GM12874 (cell line): ENCODE measurements around the gene SGSM1.

Source experiments
- TF ChIP-seq, protein P1 (sequence below): IDR thresholded peaks from 2 replicates; pipeline ENCODE4 v1.5.1; 2011; ENCODE audit warnings: low read depth, mild to moderate bottlenecking, control low read depth, low read length, moderate library complexity; ENCODE audit not compliant: insufficient read depth

Gene SGSM1

DNA sequence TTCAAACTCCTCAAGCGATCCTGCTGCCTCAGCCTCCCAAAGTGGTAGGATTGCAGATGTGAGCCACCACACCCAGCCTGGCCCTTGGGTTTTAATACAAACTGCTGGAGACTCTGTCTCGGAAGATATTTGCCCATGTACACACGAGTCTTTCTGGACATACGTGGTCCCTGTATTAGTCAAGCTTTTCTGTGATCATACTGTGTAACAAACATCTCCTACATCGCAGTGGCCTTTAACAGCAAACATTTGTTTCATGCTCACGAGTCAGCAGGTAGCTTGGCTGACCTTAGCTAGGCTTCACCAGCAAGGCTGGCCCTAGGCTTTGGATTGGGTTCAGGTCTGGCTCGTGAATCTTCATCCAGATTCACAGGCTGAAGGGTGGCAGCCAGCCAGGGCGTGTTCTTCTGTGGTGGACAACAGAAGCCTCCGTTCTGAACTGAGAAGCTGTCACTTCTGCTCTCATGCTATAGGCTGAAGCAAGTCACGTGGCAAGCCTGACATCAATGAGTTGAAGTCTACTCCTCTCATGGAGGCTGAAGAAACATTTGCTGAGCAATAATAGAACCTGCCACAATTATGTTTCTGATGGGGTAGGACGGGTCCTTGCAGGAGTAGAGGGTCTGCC is 155.3 kb downstream of the SGSM1 start:
- TF ChIP-seq, protein P1, sequence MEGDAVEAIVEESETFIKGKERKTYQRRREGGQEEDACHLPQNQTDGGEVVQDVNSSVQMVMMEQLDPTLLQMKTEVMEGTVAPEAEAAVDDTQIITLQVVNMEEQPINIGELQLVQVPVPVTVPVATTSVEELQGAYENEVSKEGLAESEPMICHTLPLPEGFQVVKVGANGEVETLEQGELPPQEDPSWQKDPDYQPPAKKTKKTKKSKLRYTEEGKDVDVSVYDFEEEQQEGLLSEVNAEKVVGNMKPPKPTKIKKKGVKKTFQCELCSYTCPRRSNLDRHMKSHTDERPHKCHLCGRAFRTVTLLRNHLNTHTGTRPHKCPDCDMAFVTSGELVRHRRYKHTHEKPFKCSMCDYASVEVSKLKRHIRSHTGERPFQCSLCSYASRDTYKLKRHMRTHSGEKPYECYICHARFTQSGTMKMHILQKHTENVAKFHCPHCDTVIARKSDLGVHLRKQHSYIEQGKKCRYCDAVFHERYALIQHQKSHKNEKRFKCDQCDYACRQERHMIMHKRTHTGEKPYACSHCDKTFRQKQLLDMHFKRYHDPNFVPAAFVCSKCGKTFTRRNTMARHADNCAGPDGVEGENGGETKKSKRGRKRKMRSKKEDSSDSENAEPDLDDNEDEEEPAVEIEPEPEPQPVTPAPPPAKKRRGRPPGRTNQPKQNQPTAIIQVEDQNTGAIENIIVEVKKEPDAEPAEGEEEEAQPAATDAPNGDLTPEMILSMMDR = no peak

DNA sequence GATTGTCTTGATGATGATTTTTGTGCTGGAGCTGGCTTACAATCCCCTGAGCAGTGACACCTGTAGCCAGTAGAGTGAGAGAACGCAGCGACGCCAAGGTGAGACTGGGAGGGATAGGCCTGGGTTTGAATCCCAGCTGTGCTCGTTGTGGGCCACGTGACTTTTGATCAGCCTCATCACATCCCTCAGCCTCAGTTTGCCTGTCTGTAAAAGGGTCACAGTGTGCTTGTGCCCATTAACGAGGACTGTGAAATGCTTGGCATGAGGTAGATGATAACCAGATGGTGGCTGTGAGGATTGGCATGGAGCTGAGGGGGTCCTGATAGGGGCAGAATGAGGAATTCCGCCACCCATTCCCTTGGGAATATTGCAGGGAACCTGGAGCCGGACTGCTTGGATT is 156.1 kb downstream of the SGSM1 start:
- TF ChIP-seq, protein P1 = no peak

DNA sequence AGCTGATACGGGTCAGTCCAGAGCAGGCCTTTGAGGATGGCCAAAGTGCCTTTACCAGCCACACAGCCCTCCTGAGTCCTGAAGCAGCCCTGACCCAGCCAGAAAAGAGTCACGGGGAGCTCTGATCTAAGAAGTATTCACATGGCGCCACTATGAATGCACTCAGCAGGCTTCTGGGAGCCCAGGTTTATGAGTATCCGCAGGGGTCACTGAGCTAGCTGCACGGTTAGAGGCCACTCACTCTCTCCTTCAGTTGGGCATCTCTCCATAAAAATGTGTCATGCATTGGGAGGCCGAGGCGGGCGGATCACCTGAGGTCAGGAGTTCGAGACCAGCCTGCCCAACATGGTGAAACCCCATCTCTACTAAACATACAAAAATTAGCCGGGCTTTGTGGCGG is 156.8 kb downstream of the SGSM1 start:
- TF ChIP-seq, protein P1 = no peak

DNA sequence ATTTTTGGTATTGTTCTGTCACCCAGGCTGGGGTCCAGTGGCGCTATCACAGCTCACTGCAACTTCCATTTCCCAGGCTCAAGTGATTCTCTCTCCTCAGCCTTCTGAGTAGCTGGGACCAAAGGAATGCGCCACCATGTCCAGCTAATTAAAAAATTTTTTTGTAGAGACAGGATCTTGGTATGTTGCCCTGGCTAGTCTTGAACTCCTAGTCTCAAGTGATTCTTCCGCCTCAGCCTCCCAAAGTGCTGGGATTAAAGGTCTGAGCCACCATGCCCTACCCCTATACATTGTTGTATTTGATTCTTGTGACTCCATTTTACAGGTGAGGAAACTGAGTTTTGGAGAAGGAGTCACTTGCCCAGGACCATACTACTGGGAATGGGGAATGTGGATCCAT is 158.4 kb downstream of the SGSM1 start:
- TF ChIP-seq, protein P1 = no peak

DNA sequence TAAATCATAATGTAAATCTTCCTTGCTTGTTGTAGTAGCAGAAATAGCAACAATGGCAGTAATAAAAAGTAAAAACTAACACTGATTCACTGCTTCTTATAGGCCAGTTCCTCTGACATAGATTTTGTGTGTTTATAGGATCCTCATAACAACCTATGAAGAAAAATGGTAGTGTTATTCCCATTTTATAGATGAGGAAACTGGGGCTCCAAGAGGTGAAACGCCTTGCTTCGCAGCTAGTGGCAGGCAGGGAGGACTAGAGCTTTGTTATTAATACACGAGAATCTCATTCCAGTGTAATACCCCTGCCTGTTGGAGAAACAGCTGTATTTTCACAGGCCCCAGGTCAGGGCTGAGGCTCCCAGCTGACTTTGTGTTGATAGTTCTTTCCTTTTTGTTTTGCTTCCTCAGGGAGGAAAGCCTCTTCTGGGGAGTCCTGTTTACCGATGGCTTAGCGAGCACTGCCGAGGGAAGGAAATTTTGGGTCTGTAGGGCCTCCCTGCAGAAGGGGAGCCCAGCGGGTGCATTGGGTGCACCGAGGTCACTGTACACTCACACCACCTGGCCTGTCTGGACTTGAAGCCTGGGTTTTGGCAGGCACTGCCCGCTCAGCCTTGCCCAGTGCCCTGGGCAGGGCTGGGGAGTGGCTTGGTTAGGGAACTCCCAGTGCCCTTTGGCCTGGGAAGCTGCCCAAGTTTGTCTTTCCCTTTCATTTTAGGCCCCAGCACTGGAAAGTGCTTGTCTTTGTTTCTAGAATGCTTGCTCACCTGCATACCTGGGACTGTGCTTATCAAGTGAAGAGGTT is 160.0 kb downstream of the SGSM1 start:
- TF ChIP-seq, protein P1 = no peak

DNA sequence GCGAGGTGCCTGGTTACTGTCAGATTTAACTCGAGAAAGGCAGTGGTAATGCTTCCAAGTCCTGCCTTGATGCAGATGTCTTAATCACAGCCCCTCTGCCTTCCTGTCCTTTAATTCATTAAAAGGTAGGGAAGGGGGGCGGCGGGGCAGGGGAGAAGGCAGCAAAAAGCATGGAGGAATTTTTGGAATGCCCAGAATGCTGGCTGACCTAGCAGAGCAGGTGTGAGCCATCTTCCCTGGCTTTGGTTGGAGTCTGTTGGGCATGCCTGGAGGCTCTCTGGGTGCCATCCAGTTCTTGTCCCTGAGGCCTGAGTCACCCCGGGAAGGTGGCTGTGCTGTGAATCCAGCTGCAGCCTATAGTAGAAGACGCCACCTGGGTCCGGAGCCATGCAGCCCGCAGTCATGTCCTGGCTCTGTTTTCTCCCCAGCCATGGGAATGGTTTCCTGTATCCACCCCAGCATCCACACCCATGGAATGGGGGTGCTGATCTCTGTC is 162.1 kb downstream of the SGSM1 start:
- TF ChIP-seq, protein P1 = no peak

DNA sequence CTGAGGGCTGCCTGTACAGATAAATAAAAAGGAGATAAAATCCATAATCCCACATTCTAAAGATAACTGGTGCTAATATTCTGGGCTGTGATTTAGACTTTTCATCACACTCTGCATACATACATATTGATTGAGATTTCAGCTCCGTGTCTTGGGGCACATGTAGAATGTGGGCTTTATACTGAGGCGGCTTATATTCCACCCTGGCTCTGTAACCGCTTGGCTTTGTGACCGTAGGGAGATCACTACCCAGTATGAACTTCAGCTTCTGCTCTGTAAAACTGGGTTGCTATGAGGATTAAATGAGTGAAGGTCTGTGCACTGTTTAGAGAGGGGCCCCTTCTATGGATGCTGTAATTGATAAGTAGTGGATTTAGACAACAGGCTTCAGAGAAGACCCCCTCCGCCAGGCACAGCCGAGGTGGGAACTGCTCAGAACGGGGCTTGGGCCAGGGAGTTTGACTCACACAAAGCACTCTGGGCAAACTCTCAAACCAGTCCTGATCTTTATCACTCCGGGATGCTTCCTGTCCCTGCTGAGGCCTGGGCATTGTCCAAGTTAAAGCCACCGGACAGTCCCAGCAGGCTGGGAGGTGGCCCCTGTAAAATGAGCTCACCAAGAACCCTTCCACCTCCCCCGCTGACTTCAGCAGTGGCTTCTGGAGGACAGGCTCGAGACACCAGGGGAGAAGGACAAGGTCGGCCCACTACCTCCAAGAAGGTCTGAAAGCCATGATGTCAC is 163.7 kb downstream of the SGSM1 start:
- TF ChIP-seq, protein P1 = no peak
